ENCODE measurements around the gene TMEM244.

DNA sequence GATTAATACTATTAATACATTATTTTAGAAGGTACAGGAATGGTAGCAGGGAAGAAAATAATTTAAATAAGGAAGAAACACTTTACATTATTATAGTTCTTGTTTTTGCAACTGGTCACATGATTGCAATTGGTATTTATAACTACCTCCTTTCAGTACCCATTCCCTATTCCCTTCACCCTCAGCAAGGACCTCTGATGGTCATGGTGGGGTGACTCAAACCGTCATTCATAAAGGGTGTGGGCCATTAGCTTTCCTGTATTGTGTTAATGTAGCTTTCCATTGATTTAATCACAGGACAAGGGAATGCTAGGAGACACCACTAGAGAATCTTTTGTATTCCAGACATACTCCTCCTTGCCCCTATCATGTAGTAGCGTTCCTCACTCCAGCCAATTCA, 47.2 kb upstream of the TMEM244 start:
- TF ChIP-seq CTCF (IDR thresholded peaks at IDR 0.05) (no peak), POLR2AphosphoS5 (IDR thresholded peaks at IDR 0.05) (no peak)

Data from breast epithelium (tissue), 3 donors.